Fibroblast of gingiva (primary cell): ENCODE data around the gene IRF2BP1.
"Not testable (repeated sequence)": the region's sequence is repeated elsewhere in the genome, so short reads cannot be mapped to it uniquely, and the experiment has no call there.

Experiments used
- DNase-seq: peaks from one replicate; pipeline ENCODE4 v3.0.0-alpha.2; 2011; ENCODE audit warnings: low read depth

IRF2BP1 gene

GRCh38 chr19:45882652-45883585, 3.0 kb downstream of the IRF2BP1 start:
- peak; percentile 83 for DNase-seq

- DNase-seq = no peak
Observed at GRCh38 chr19:45881909-45882528, 3.9 kb downstream of the IRF2BP1 start.

- no peak for DNase-seq
Observed at GRCh38 chr19:45881082-45881908, 4.6 kb downstream of the IRF2BP1 start.

- no peak for DNase-seq
Observed at GRCh38 chr19:45879971-45880370, 6.0 kb downstream of the IRF2BP1 start.

- no peak for DNase-seq
Observed at GRCh38 chr19:45879055-45879454, 6.9 kb downstream of the IRF2BP1 start.

- DNase-seq = no peak
Observed at GRCh38 chr19:45878043-45878794, 7.7 kb downstream of the IRF2BP1 start.

GRCh38 chr19:45876411-45877197, 9.3 kb downstream of the IRF2BP1 start:
- no peak for DNase-seq

GRCh38 chr19:45876161-45876410, 9.9 kb downstream of the IRF2BP1 start:
- no peak for DNase-seq

GRCh38 chr19:45874620-45874966, 11.3 kb downstream of the IRF2BP1 start:
- no peak for DNase-seq

- DNase-seq = no peak
Observed at GRCh38 chr19:45873219-45873772, 12.6 kb downstream of the IRF2BP1 start.

- no peak for DNase-seq
Observed at GRCh38 chr19:45872095-45872919, 13.6 kb downstream of the IRF2BP1 start.

GRCh38 chr19:45870798-45871197, 15.1 kb downstream of the IRF2BP1 start:
- DNase-seq = no peak

GRCh38 chr19:45867241-45867640, 18.7 kb downstream of the IRF2BP1 start:
- DNase-seq = not testable (repeated sequence)

GRCh38 chr19:45866400-45867176, 19.4 kb downstream of the IRF2BP1 start:
- no peak for DNase-seq

GRCh38 chr19:45865269-45865948, 20.5 kb downstream of the IRF2BP1 start:
- DNase-seq = no peak

GRCh38 chr19:45864629-45865082, 21.3 kb downstream of the IRF2BP1 start:
- DNase-seq = no peak

- no peak for DNase-seq
Observed at GRCh38 chr19:45863840-45864628, 21.9 kb downstream of the IRF2BP1 start, which contains the start of gene FOXA3. Gene FOXA3, plus strand, starts transcription at chr19:45864326. Its CDS starts 131 bp downstream, at chr19:45864457.
